ENCODE results near the gene RRAGC.

DNA sequence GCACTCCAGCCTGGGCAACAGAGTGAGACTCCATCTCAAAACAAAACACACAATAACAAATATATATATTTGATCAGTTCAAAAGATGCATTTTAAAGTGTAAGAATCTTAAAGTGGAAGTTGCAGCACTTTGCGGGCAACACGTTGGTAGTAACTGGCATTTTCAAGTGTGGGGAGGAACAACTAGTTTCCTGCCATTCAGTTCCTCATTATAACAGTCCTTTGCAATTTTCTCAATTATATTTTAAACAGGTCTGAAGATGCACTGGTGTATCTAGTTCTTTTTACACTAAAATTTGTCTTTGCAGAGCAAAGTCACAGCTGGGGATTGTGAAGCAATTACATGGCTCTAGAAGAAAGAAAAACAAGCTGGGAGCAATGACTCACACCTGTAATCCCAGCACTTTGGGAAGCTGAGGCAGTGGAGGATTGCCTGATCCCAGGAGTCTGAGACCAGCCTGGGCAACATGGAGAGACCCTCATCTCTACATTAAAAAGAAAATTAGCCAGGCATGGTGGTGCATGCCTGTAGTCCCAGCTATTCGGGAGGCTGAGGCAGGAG lies 25.3 kb downstream of the RRAGC start:
- TF ChIP-seq POLR2AphosphoS5 (IDR thresholded peaks at IDR 0.05; ENCODE audit: low read depth, low read length) (no peak), TAF1 (IDR thresholded peaks at IDR 0.05; ENCODE audit: borderline replicate concordance, insufficient read depth, low read length) (no peak)

All from PFSK-1 (cell line).